HG03378 (cell line): Measurements from ENCODE around the gene COPG1.

Source experiments
- ATAC-seq: cut with Tn5 transposase; IDR thresholded peaks from one replicate; pipeline ENCODE4 v1.9.1; 2021; ENCODE audit warnings: mild to moderate bottlenecking, moderate library complexity; ENCODE audit not compliant: unreplicated experiment

Gene COPG1

GRCh38 chr3:129313665-129314385 lies 64.4 kb downstream of the COPG1 start:
- ATAC-seq: no peak

- no peak for ATAC-seq
These were observed 65.2 kb downstream of the COPG1 start for GRCh38 chr3:129314386-129315222.

GRCh38 chr3:129315223-129315997 lies 66.0 kb downstream of the COPG1 start:
- no peak for ATAC-seq

DNA sequence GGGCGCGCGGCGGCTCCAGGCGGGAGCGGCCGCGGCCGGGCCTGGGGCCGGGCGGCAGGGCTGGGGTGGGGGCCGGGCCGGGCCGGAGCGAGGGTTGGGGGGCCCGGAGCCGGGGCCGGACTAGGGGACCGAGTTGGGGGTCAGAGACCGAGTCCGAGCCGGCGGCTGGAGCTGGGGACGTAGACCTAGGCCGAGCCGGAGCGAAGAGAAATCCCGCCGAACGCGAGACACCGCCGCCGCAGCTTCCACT lies 66.5 kb downstream of the COPG1 start:
- no peak for ATAC-seq

GRCh38 chr3:129316248-129317013 lies 67.0 kb downstream of the COPG1 start:
- ATAC-seq: no peak

GRCh38 chr3:129317014-129317771 lies 67.8 kb downstream of the COPG1 start:
- ATAC-seq: no peak

DNA sequence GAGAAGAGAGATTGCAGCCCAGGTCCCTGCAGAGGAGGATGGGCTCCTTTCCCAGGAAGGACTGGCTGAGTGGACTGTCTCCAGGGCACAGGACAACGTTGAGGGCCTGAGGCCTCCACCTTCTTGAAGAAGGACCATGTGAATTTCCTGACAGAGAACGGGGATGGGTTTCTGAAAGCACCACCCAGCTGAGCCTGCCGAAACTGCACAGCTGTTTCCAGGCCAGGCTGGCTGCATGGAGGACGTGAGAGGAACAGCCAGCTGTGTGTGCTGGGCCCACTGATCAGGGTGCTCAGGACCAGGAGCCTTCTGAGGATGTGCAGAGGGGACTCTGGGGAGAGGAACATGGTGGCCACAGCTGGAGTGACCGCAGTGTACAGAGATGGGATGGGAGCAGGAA lies 68.4 kb downstream of the COPG1 start:
- ATAC-seq: no peak

GRCh38 chr3:129318921-129319320 lies 69.5 kb downstream of the COPG1 start:
- ATAC-seq: no peak

- ATAC-seq: no peak
These were observed 70.9 kb downstream of the COPG1 start for GRCh38 chr3:129320261-129320660.

- ATAC-seq: no peak
These were observed 71.5 kb downstream of the COPG1 start for GRCh38 chr3:129320825-129321487.

DNA sequence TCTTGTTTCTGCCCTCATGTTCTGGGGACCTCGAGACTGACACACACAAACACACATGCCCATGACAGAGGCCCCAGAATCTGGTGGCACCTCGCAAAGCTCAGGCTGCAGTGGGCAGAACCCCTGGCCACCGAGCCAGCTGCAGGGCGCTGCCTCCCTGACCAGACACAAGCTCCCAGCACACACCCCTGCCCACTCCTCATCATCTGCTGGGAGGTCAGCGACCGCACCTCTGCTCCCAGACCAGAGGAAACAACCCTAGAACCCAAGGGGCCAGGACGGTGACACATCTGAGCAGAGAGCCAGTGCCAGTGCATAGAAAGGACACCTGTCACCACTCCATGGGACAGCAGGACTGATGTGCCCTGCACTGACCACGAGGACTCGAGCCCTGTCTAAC lies 72.5 kb downstream of the COPG1 start:
- no peak for ATAC-seq

DNA sequence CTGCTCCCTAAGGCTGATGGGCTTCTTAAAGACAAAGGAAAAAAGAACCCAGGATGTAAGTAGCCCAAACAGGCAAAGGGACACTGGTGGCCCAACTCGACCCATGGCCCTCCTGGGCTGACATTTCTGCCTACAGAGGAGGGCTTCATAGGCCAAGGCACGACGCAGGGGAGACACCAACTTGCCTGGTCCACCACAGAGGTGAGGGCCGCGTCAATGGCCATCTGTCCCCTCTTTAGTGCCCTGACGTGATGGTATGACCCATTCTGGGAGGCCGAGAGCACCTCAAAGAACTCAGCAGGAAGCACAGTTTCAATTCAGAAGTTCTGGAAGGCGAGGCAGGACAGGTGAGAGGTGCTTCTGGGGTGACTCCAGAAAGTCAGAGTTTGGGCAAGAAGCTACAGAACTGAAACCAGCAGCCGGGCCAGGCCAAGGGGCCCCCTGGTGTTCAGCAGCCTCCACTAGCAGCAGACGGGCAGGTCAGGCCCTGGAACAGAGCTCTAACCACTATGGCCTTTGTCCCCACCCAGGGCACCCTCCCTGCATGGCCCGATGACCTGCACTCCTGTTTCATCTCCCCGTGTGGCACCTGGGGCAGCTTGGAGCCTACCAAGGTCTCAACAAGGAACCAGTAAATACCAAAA lies 74.4 kb downstream of the COPG1 start:
- ATAC-seq: no peak

DNA sequence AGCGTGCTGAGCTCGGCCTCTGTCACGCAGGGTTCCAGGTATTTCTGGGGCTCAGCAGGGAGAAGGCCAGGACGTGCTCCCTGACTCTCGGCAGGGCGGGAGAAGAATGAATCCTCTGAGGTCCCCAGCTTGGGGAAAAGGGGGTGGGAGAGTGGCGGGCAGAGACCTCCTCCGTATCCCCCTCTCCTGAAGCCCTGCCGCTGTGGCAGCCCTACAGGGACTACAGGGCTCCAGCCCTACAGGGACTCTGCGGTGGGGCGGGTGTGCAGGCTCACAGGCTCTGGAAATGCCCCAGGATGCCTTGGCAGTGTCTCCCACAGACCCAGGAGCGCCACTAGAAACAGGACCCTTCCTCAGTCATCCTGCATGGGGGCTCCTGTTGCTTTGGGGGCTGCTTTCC lies 75.4 kb downstream of the COPG1 start:
- no peak for ATAC-seq

DNA sequence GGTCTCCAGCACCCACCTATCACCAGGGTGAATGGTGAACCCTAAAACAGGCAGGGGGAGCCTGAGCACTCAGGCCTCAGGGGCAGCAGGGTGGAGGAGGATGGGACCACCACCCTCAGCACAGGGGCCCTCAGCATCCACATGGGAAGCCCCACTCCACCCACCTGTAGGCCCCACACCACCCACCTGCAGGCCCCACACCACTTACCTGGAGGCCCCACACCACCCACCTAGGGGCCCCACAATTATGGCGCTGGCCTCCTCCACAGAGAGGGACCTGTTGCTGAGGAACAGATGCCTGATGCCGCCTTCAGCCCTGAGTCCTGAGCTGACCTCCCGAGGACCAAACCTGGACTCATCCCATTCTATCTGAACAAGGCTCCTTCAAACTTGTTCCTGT lies 76.0 kb downstream of the COPG1 start:
- ATAC-seq: no peak

- no peak for ATAC-seq
These were observed 76.7 kb downstream of the COPG1 start for GRCh38 chr3:129326138-129326537.

DNA sequence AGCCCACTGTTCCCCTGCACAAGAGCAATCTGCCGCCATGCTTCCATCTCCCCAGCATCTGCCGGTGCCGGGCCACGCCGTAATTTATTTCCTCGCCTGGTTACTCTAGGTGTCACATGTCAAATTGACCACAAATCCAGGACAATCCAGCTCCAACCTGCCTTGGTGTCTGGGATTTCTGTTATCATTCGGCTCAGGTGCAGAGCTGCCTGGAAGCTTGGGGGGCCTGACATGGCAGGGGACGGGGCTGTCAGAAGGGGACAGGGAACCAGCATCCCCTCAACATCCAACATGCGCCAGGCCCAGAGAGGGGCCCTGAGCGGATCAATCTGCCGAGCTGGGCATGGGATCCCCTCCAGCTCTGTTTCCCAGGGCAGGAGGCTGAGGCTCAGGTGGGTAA lies 77.2 kb downstream of the COPG1 start:
- no peak for ATAC-seq
